HG03095 (cell line): ENCODE measurements around the gene SHISA6.

Experiments used
- ATAC-seq: cut with Tn5 transposase; IDR thresholded peaks from one replicate; pipeline ENCODE4 v1.9.1; 2021; ENCODE audit warnings: moderate library complexity; ENCODE audit not compliant: unreplicated experiment

SHISA6 gene

GRCh38 chr17:11340803-11341202 is 99.8 kb downstream of the SHISA6 start:
- no peak for ATAC-seq

DNA sequence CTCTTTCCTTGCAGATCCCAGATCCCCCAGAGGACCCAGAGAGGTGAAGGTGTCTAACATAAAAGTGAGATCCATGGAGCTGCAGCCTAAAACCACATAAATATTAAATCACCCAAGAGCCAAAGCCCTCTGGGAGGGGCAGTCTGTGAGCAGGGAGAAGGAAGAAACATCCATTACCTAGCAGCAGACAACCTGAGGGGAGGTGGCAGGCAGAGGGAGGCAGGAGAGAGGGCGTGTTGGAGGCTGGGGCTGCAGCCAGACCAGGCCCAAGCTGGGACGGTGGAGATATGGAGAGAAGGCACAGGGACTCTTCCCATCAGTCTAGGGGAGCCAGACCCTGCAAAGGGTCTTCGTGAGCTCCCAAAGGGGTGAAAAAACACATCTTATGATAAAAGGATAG is 101.1 kb downstream of the SHISA6 start:
- ATAC-seq, result no peak

GRCh38 chr17:11349106-11349505 is 108.1 kb downstream of the SHISA6 start:
- ATAC-seq, result no peak

DNA sequence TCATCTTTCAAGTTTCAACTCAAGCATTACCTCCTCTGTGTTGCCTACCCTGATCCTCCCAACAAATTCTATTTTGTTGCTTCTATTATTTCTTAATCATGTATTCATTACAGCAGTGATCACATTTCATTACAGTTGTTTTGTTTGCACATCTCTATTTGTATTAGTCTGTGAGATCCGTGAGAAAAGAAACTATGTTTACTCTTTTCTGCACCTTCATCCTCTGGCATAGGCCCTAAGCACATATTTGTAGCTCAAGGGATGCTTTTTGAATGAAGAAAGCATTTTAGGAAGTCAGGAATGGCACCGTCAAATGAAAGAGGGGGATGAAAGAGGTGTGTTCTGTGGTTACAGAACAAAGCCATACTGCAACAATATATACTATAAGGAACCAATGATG is 110.5 kb downstream of the SHISA6 start:
- ATAC-seq, result no peak

- no peak for ATAC-seq
These were observed 112.6 kb downstream of the SHISA6 start for GRCh38 chr17:11353601-11354000.

DNA sequence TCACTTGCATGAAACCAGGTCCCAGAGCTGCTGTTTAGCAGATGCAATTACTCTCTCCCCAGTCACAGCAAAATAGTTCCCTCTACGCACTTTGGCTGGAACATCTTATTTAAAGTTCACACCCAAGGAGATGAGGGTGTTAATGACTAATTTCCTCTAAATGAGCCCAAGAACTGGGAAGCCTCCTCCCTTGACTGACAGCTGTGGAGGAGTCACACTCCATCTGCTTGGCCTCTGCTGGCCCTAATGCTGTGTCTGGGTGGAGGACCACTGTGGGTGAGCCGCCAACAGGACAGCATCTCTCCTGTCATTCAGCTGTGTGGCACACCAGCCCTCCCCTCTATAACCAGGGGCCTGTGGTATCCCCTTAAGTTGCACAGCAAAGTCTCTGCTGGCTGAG is 115.4 kb downstream of the SHISA6 start:
- ATAC-seq, result no peak

- ATAC-seq, result no peak
These were observed 122.6 kb downstream of the SHISA6 start for GRCh38 chr17:11363565-11364117.

DNA sequence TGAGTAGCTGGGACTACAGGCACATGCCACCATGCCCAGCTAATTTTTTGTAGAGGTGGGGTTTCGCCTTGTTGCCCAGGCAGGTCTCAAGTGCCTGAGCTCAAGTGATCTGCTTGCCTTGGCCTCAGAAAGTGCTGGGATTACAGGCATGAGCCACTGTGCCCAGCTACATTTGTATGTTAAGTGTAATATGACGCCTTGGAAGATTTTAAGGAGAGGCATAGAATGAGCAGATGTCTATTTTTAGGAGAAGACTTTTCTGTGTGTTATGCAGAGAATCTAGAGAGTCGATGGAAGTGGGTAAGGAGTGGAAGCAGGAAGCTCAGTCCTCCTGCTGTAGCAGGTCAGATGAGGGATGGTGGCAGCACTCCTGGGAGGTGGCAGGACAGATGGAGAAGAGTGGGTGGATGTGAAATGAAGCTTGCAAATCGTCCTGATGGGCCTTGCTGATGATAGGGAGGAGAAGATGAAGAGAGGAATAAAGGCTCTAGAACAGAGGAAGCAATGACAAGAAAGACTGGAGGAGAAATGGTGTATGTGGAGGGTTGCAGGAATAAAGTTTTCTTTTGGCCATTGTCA is 125.3 kb downstream of the SHISA6 start:
- no peak for ATAC-seq

GRCh38 chr17:11369575-11369974 is 128.6 kb downstream of the SHISA6 start:
- no peak for ATAC-seq

- no peak for ATAC-seq
These were observed 131.7 kb downstream of the SHISA6 start for GRCh38 chr17:11372692-11373091.

- ATAC-seq, result no peak
These were observed 137.5 kb downstream of the SHISA6 start for GRCh38 chr17:11378506-11378905.

DNA sequence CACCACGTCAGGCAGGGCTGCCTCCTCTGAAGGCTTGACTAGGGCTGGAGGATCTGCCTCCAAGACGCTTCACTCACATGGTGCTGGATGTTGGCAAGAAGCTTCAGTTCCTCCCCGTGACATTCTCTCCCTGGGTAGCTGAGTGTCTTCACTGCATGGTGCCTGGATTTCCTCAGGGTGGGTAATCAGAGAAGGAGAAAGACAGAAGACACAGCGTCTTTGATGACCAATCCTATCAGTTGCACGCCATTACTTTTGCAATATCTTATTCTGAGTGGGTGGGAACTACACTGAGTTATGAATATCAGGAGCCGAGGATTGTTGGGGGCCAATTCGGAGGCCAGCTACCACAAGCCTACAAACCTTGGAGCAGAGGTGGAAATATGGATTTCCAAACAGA is 139.7 kb downstream of the SHISA6 start:
- no peak for ATAC-seq

DNA sequence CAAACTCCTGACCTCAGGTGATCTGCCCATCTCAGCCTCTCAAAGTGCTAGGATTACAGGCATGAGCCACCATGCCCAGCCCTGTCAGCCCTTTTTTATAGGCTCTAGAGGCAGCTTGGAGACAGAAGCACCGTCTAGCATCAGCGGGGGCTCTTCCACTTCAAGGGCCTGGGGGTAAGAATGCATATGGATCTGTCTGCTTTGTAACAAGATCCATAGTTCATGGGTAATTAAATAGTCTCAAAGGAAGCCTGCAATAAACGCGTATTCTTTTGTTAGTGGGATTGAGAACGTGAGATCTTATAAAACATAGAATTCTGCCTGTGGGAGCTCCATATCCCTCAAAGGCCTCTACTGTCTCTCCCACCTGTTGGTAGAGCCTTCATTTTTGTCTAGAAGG is 142.1 kb downstream of the SHISA6 start:
- ATAC-seq, result no peak

DNA sequence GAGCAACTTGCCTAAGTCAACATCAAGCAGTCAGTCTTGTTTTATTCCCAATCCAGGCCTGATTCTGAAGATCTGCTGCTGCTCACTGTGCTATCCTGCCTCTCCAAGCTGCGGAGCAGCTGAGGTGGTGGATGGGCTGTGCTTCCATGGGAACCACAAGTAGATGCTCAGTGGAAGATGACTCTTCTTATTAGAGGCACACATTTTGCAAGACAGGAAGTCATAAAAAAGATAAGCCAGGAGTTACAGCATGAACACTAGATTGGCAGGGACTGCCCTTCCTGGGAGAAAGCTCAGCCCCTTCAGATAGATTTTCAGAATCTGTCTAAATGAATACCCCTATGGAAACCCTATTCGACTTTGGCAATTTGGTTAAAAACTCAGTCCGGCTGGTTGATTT is 143.1 kb downstream of the SHISA6 start:
- ATAC-seq, result no peak

GRCh38 chr17:11387610-11388009 is 146.6 kb downstream of the SHISA6 start:
- ATAC-seq, result no peak

GRCh38 chr17:11388054-11388453 is 147.0 kb downstream of the SHISA6 start:
- ATAC-seq, result no peak

DNA sequence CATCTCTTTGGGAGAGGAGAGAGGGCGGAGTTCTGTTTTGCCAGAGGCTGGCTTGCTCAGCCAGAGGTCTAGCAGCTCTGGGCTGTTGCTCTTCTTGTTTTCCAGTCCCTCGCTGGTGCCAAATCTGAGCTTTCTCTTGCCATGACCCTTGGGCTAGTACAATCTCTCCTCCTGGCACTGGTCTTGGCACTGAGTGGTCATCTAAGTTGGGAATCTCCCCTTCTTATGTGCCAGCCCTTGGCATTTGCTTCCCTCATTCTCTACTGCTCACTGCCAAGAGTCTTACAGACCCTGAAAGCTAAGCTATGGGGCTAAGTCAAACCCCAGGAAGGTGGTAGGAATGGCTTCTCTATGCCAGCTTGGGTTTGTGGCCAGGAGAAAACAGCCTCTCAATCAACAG is 148.6 kb downstream of the SHISA6 start:
- ATAC-seq, result no peak

GRCh38 chr17:11391134-11391533 is 150.1 kb downstream of the SHISA6 start:
- no peak for ATAC-seq

- no peak for ATAC-seq
These were observed 163.6 kb downstream of the SHISA6 start for GRCh38 chr17:11404431-11405276.

- no peak for ATAC-seq
These were observed 165.7 kb downstream of the SHISA6 start for GRCh38 chr17:11406716-11407115.

DNA sequence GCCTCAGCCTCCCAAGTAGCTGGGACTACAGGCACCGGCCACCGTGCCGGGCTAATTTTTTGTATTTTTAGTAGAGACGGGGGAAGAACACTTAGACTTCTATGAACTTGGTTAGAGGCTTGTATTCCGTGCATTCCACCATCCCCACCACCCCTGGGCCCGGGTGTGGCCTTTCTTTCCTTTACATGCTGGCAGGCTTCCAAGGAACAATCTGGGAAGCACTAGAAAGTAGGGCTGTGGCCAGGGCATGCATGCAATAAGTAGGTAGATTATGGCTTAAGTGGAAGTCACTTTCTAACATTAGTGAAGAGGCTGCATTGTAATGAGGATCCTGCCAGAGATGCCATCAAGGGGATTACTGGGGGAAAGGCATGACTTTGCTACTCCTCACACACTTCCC is 171.6 kb downstream of the SHISA6 start:
- no peak for ATAC-seq

GRCh38 chr17:11418342-11418741 is 177.3 kb downstream of the SHISA6 start:
- ATAC-seq, result no peak
